GM19438 (cell line): ENCODE measurements around the gene CACNA1B.
"Not testable (repeated sequence)": the region's sequence is repeated elsewhere in the genome, so short reads cannot be mapped to it uniquely, and the experiment has no call there.

Experiments used
- ATAC-seq: cut with Tn5 transposase; IDR thresholded peaks from one replicate; pipeline ENCODE4 v1.9.1; 2021; ENCODE audit warnings: low read depth; ENCODE audit not compliant: unreplicated experiment

CACNA1B gene

GRCh38 chr9:137865581-137866145 is 11.9 kb upstream of the CACNA1B start:
- no peak for ATAC-seq

- ATAC-seq = no peak
Observed at GRCh38 chr9:137866226-137867141, 11.1 kb upstream of the CACNA1B start.

- ATAC-seq = no peak
Observed at GRCh38 chr9:137870432-137870831, 7.2 kb upstream of the CACNA1B start.

GRCh38 chr9:137872296-137872695 is 5.3 kb upstream of the CACNA1B start:
- ATAC-seq = no peak

GRCh38 chr9:137873408-137873807 is 4.2 kb upstream of the CACNA1B start:
- ATAC-seq = no peak

GRCh38 chr9:137873858-137874362 is 3.7 kb upstream of the CACNA1B start:
- no peak for ATAC-seq

GRCh38 chr9:137875354-137875753 is 2.2 kb upstream of the CACNA1B start:
- no peak for ATAC-seq

GRCh38 chr9:137875846-137876245 is 1.7 kb upstream of the CACNA1B start:
- no peak for ATAC-seq

GRCh38 chr9:137876269-137876668 is 1.3 kb upstream of the CACNA1B start:
- ATAC-seq = no peak

- no peak for ATAC-seq
Observed at GRCh38 chr9:137876781-137877386, 698 bp upstream of the CACNA1B start.

- ATAC-seq = no peak
Observed at GRCh38 chr9:137878146-137878941, 762 bp downstream of the CACNA1B start.

- ATAC-seq = no peak
Observed at GRCh38 chr9:137879052-137879451, 1.5 kb downstream of the CACNA1B start.

GRCh38 chr9:137879566-137880150 is 2.1 kb downstream of the CACNA1B start:
- no peak for ATAC-seq

GRCh38 chr9:137880160-137880975 is 2.8 kb downstream of the CACNA1B start:
- no peak for ATAC-seq

- no peak for ATAC-seq
Observed at GRCh38 chr9:137880976-137881530, 3.5 kb downstream of the CACNA1B start.

GRCh38 chr9:137881591-137882505 is 4.3 kb downstream of the CACNA1B start:
- no peak for ATAC-seq

GRCh38 chr9:137882506-137882821 is 4.9 kb downstream of the CACNA1B start:
- ATAC-seq = no peak

GRCh38 chr9:137883977-137884376 is 6.4 kb downstream of the CACNA1B start:
- ATAC-seq = not testable (repeated sequence)
